HepG2 (cell line): ENCODE data around the gene FIGNL1. TPM values are rescaled to one million over a fixed set of nuclear protein-coding genes. Genes with fewer than 3 reads are reported as not detected.

ENCODE experiments used
- AGO2 ChIP-seq: fragments of 200-400 bp; formaldehyde crosslinking; optimal IDR thresholded peaks from 2 replicates; pipeline ENCODE3; 2017; ENCODE audit warnings: mild to moderate bottlenecking, low read depth, low read length, moderate library complexity
- CAMTA2 ChIP-seq: sonication (generic); formaldehyde crosslinking; IDR thresholded peaks from 2 replicates; pipeline ENCODE4 v1.4.0; 2020; ENCODE audit warnings: mild to moderate bottlenecking, missing genetic modification reagents, borderline replicate concordance
- E2F5 ChIP-seq: sonication (generic); formaldehyde crosslinking; conservative IDR thresholded peaks from 2 replicates; pipeline ENCODE4 v1.4.0; 2020; ENCODE audit warnings: missing genetic modification reagents
- GLI4 ChIP-seq: sonication (generic); formaldehyde crosslinking; IDR thresholded peaks from 2 replicates; pipeline ENCODE4 v1.5.1; 2020; ENCODE audit warnings: missing genetic modification reagents, mild to moderate bottlenecking, moderate library complexity, borderline replicate concordance
- HDAC2 ChIP-seq: sonication (generic); formaldehyde crosslinking; IDR thresholded peaks from 2 replicates; pipeline ENCODE4 v1.4.0; 2020; ENCODE audit warnings: missing genetic modification reagents
- HNF1A ChIP-seq, 2 experiments: sonication (generic) in 1 of 2; formaldehyde crosslinking in 1 of 2; IDR thresholded peaks; 2 replicates each; pipeline versions ENCODE4 v1.4.0 to v1.6.1; 2016 to 2020; ENCODE audit warnings: borderline replicate concordance in 1 of 2, low read depth in 1 of 2, mild to moderate bottlenecking in 1 of 2, missing genetic modification reagents in 1 of 2
- HOXA3 ChIP-seq: sonication (generic); formaldehyde crosslinking; IDR thresholded peaks from 2 replicates; pipeline ENCODE4 v1.5.0; 2020; ENCODE audit warnings: missing genetic modification reagents
- IRX3 ChIP-seq: sonication (generic); formaldehyde crosslinking; IDR thresholded peaks from 2 replicates; pipeline ENCODE4 v1.8.1; 2023; ENCODE audit warnings: mild to moderate bottlenecking, low read depth, missing genetic modification reagents, borderline replicate concordance
- KDM3A ChIP-seq: IDR thresholded peaks from 2 replicates; pipeline ENCODE4 v1.6.1; 2018; ENCODE audit warnings: low read depth, missing compliant biosample characterization
- MAZ ChIP-seq, 2 experiments: sonication (generic) in 1 of 2; formaldehyde crosslinking in 1 of 2; IDR thresholded peaks; 2 replicates each; pipeline versions ENCODE4 v1.5.0 to v1.6.1; 2012 to 2020; ENCODE audit warnings: low read depth in 2 of 2, mild to moderate bottlenecking in 2 of 2, borderline replicate concordance in 1 of 2, improper control_type of control experiment in 1 of 2, low read length in 1 of 2, missing genetic modification reagents in 1 of 2, moderate library complexity in 1 of 2
- MED13 ChIP-seq: sonication (generic); formaldehyde crosslinking; IDR thresholded peaks from 2 replicates; pipeline ENCODE4 v1.5.0; 2020; ENCODE audit warnings: missing genetic modification reagents
- MXD4 ChIP-seq: IDR thresholded peaks from 2 replicates; pipeline ENCODE4 v1.6.1; 2016; ENCODE audit warnings: mild to moderate bottlenecking, missing biosample characterization, missing genetic modification reagents
- NR2C2 ChIP-seq: sonication (generic); formaldehyde crosslinking; IDR thresholded peaks from 2 replicates; pipeline ENCODE4 v1.4.0; 2020; ENCODE audit warnings: missing genetic modification reagents, mild to moderate bottlenecking, moderate library complexity, borderline replicate concordance
- PITX1 ChIP-seq: sonication (generic); formaldehyde crosslinking; IDR thresholded peaks from 2 replicates; pipeline ENCODE4 v1.5.1; 2020; ENCODE audit warnings: mild to moderate bottlenecking, missing genetic modification reagents
- RAD21 ChIP-seq: fragments of 450-650 bp; formaldehyde crosslinking; IDR thresholded peaks from 2 replicates; pipeline ENCODE4 v1.5.0; 2020; ENCODE audit warnings: mild to moderate bottlenecking
- RNF2 ChIP-seq: fragments of 450-650 bp; conservative IDR thresholded peaks from 2 replicates; pipeline ENCODE4 v1.6.1; 2016; ENCODE audit warnings: low read depth
- SRSF1 ChIP-seq: fragments of 200-400 bp; formaldehyde crosslinking; optimal IDR thresholded peaks from 2 replicates; pipeline ENCODE3; 2017; ENCODE audit warnings: mild to moderate bottlenecking, low read depth, low read length, moderate library complexity
- TEAD2 ChIP-seq: sonication (generic); formaldehyde crosslinking; IDR thresholded peaks from 2 replicates; pipeline ENCODE4 v1.9.0; 2021; ENCODE audit warnings: missing genetic modification reagents
- ZBTB8A ChIP-seq: sonication (generic); formaldehyde crosslinking; IDR thresholded peaks from 2 replicates; pipeline ENCODE4 v1.4.0; 2020; ENCODE audit warnings: mild to moderate bottlenecking, low read depth, missing genetic modification reagents, borderline replicate concordance
- ZNF343 ChIP-seq: sonication (generic); formaldehyde crosslinking; IDR thresholded peaks from 2 replicates; pipeline ENCODE4 v1.4.0; 2020; ENCODE audit warnings: mild to moderate bottlenecking, missing genetic modification reagents
- ZZZ3 ChIP-seq: sonication (generic); formaldehyde crosslinking; IDR thresholded peaks from 2 replicates; pipeline ENCODE4 v1.4.0; 2020; ENCODE audit warnings: missing genetic modification reagents, mild to moderate bottlenecking, borderline replicate concordance
- polyA plus RNA-seq, 8 experiments: library from polyadenylated mRNA; depleted of rRNA in 3 of 8; stranded (reverse) in 7 of 8; unstranded in 1 of 8; fragments of >200 nt; fragmentation: Illumina TruSeq in 4 of 8; extraction: Trizol in 4 of 8; gene quantifications; 2 replicates each; pipeline versions ENCODE4 v1.2.1 to v1.2.3, GENCODE V29; 2011 to 2016; ENCODE audit warnings: low read depth in 4 of 8, missing spikeins in 1 of 8, mixed read lengths in 1 of 8; ENCODE audit not compliant: insufficient read depth in 1 of 8
- total RNA-seq, 5 experiments: library from RNA; depleted of rRNA; stranded (reverse); fragments of >200 nt; fragmentation: Illumina TruSeq; extraction: Trizol; gene quantifications; 2 replicates each; pipeline ENCODE4 v1.2.3, GENCODE V29; 2016; ENCODE audit warnings: low read depth in 1 of 5
- TF ChIP-seq, protein P1 (sequence below): sonication (generic); formaldehyde crosslinking; IDR thresholded peaks from 2 replicates; pipeline ENCODE4 v1.4.0; 2020; ENCODE audit warnings: low read depth, mild to moderate bottlenecking, missing genetic modification reagents

FIGNL1 gene
- total and polyA plus RNA-seq, 2 of the 13 experiments (the other 11 are each of a cell fraction or from before 2014, with no cell fraction given): 4.0 to 20.9 TPM

DNA sequence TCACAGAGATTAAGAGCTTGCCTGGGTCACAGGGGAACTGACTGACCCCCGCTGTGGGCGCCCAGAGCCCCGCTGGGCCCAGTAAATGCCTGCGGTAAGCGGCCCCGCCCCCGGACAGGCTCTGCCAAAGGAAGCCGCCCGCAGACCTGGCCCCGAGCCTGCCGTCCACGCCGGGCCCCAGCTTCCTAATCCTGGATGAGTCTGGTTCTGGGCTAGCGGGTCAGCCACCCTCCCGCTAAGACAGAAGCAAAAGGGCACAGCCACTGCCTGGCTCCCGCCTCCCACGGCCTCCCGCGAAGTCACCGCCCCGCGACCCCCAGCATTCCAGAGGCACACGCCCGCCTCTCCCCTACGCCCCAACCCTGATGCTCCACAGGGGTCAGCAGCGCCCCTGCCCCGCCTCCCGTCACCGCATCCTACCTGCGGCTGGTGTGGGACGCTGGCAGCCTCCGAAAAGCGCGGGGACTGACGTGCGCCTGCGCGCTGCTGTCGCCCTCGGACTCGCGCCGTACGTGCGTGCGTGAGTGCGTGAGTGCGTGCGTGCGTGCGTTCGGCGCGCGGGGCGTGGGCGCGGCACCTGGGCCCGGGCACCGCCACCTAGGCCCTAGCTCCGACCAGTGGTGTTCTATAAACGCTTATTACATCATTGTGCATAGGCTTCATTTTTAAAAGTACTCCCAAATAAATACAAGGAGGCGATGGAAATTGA lies at the start of gene FIGNL1 (continued):
- peak; percentile 74 for TF ChIP-seq NR2C2 (CRISPR knock-in tag)
- TF ChIP-seq PITX1 (CRISPR knock-in tag): peak; percentile 48; the same call in 1 of the 2 replicates
- peak; percentile 31; the same call in 1 of the 2 replicates for TF ChIP-seq MAZ (IDR thresholded peaks at IDR 0.05; ENCODE audit: borderline replicate concordance, low read depth, low read length)
- TF ChIP-seq MAZ (CRISPR knock-in tag; IDR thresholded peaks at IDR 0.05; ENCODE audit: low read depth): peak; percentile 67
- peak; percentile 96 for TF ChIP-seq HOXA3 (CRISPR knock-in tag)
- TF ChIP-seq MED13 (CRISPR knock-in tag): no peak
- TF ChIP-seq RNF2: no peak; the same call in 1 of the 2 replicates
- 0 out of 2 replicates have a peak, but pooled peaks have one; percentile 64 for TF ChIP-seq CAMTA2 (CRISPR knock-in tag)
- peak; percentile 96; the same call in 1 of the 2 replicates for TF ChIP-seq ZZZ3 (CRISPR knock-in tag)
- TF ChIP-seq TEAD2: no peak
- TF ChIP-seq, protein P1, sequence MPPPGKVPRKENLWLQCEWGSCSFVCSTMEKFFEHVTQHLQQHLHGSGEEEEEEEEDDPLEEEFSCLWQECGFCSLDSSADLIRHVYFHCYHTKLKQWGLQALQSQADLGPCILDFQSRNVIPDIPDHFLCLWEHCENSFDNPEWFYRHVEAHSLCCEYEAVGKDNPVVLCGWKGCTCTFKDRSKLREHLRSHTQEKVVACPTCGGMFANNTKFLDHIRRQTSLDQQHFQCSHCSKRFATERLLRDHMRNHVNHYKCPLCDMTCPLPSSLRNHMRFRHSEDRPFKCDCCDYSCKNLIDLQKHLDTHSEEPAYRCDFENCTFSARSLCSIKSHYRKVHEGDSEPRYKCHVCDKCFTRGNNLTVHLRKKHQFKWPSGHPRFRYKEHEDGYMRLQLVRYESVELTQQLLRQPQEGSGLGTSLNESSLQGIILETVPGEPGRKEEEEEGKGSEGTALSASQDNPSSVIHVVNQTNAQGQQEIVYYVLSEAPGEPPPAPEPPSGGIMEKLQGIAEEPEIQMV (CRISPR knock-in tag): no peak; the same call in none of the 2 replicates
- TF ChIP-seq KDM3A (CRISPR knock-in tag): 0 out of 2 replicates have a peak, but pooled peaks have one; percentile 25
- peak; percentile 85; the same call in 1 of the 2 replicates for TF ChIP-seq GLI4 (CRISPR knock-in tag)
- TF ChIP-seq IRX3 (CRISPR knock-in tag): peak; percentile 77
- 0 out of 2 replicates have a peak, but pooled peaks have one; percentile 48 for TF ChIP-seq ZBTB8A
- TF ChIP-seq SRSF1: peak; percentile 74
- peak; percentile 96 for TF ChIP-seq E2F5
- peak; percentile 89 for TF ChIP-seq HDAC2 (CRISPR knock-in tag)
- TF ChIP-seq RAD21 (CRISPR knock-in tag): 0 out of 2 replicates have a peak, but pooled peaks have one; percentile 6
- TF ChIP-seq AGO2: peak; percentile 19
- TF ChIP-seq MXD4 (CRISPR knock-in tag): peak; percentile 82
- 0 out of 2 replicates have a peak, but pooled peaks have one; percentile 37 for TF ChIP-seq ZNF343 (CRISPR knock-in tag)
- TF ChIP-seq HNF1A (IDR thresholded peaks at IDR 0.05; ENCODE audit: low read depth): no peak
- TF ChIP-seq HNF1A (CRISPR knock-in tag; IDR thresholded peaks at IDR 0.05; ENCODE audit: borderline replicate concordance): peak; percentile 24; the same call in 1 of the 2 replicates
